ENCODE measurements around the gene ACTG2.

Gene ACTG2

GRCh38 chr2:73851274-73851673, 41.5 kb upstream of the ACTG2 start:
- Histone ChIP-seq H3K4me3 (ENCODE audit: low read length) (no peak overlapping the region), H2AFZ (ENCODE audit: low read length) (no peak overlapping the region), H3K36me3 (replicated peaks; ENCODE audit: insufficient read depth, low read length) (0 out of 2 replicates have a peak, but pooled peaks cover 3% of the 10 kb centered on the region), H3K9ac (ENCODE audit: low read length) (no peak overlapping the region), H3K9me2 (replicated peaks; ENCODE audit: insufficient read depth, low read length) (no peaks in the 10 kb centered on the region), H3F3A (ENCODE audit: insufficient read depth, low read length) (no peaks in the 10 kb centered on the region), H4K20me1 (ENCODE audit: insufficient read depth, low read length) (no peaks in the 10 kb centered on the region), H3K4me1 (ENCODE audit: low read length) (peaks cover 6% of the 10 kb centered on the region; the same call in 1 of the 2 replicates), H3K27me3 (replicated peaks; ENCODE audit: insufficient read depth, low read length) (no peaks in the 10 kb centered on the region), H3K27ac (ENCODE audit: low read length) (no peak overlapping the region), H3K9me3 (replicated peaks; ENCODE audit: insufficient read depth, low read length) (no peaks in the 10 kb centered on the region), H3K4me2 (ENCODE audit: low read depth, low read length) (no peak overlapping the region), H3K79me2 (ENCODE audit: low read length) (no peaks in the 10 kb centered on the region)
- no peak for DNase-seq
- no peak for TF ChIP-seq EZH2phosphoT487 (IDR thresholded peaks at IDR 0.05; ENCODE audit: low read length)
- peak; percentile 28 for TF ChIP-seq CTCF (IDR thresholded peaks at IDR 0.05; ENCODE audit: low read length)

- Histone ChIP-seq H3K9ac (ENCODE audit: low read length) (no peak overlapping the region), H3K4me3 (ENCODE audit: low read length) (no peak overlapping the region), H3K9me3 (replicated peaks; ENCODE audit: insufficient read depth, low read length) (no peaks in the 10 kb centered on the region), H3K79me2 (ENCODE audit: low read length) (no peaks in the 10 kb centered on the region), H2AFZ (ENCODE audit: low read length) (no peak overlapping the region), H3K4me1 (ENCODE audit: low read length) (peaks cover 6% of the 10 kb centered on the region; the same call in 1 of the 2 replicates), H3F3A (ENCODE audit: insufficient read depth, low read length) (no peaks in the 10 kb centered on the region), H3K27ac (ENCODE audit: low read length) (no peak overlapping the region), H3K27me3 (replicated peaks; ENCODE audit: insufficient read depth, low read length) (no peaks in the 10 kb centered on the region), H3K36me3 (replicated peaks; ENCODE audit: insufficient read depth, low read length) (0 out of 2 replicates have a peak, but pooled peaks cover 3% of the 10 kb centered on the region), H3K9me2 (replicated peaks; ENCODE audit: insufficient read depth, low read length) (no peaks in the 10 kb centered on the region), H3K4me2 (ENCODE audit: low read depth, low read length) (no peak overlapping the region), H4K20me1 (ENCODE audit: insufficient read depth, low read length) (no peaks in the 10 kb centered on the region)
- TF ChIP-seq EZH2 (optimal IDR thresholded peaks at IDR 0.05; ENCODE audit: low read depth, low read length) = no peak
- no peak for TF ChIP-seq EZH2phosphoT487 (IDR thresholded peaks at IDR 0.05; ENCODE audit: low read length)
- TF ChIP-seq CTCF (IDR thresholded peaks at IDR 0.05; ENCODE audit: low read length) = no peak
- no peak for DNase-seq
These were observed 40.8 kb upstream of the ACTG2 start for GRCh38 chr2:73852020-73852419.

GRCh38 chr2:73855526-73855925, 37.3 kb upstream of the ACTG2 start:
- Histone ChIP-seq H2AFZ (ENCODE audit: low read length) (no peak overlapping the region), H3K79me2 (ENCODE audit: low read length) (no peaks in the 10 kb centered on the region), H3K36me3 (replicated peaks; ENCODE audit: insufficient read depth, low read length) (peaks cover 3% of the 10 kb centered on the region; the same call in 1 of the 2 replicates), H4K20me1 (ENCODE audit: insufficient read depth, low read length) (no peaks in the 10 kb centered on the region), H3K4me3 (ENCODE audit: low read length) (no peak overlapping the region), H3K4me2 (ENCODE audit: low read depth, low read length) (no peak overlapping the region), H3K9me2 (replicated peaks; ENCODE audit: insufficient read depth, low read length) (no peaks in the 10 kb centered on the region), H3K4me1 (ENCODE audit: low read length) (peaks cover 6% of the 10 kb centered on the region; the same call in 1 of the 2 replicates), H3K9ac (ENCODE audit: low read length) (no peak overlapping the region), H3F3A (ENCODE audit: insufficient read depth, low read length) (no peaks in the 10 kb centered on the region), H3K9me3 (replicated peaks; ENCODE audit: insufficient read depth, low read length) (no peaks in the 10 kb centered on the region), H3K27ac (ENCODE audit: low read length) (no peak overlapping the region), H3K27me3 (replicated peaks; ENCODE audit: insufficient read depth, low read length) (no peaks in the 10 kb centered on the region)
- TF ChIP-seq EZH2 (optimal IDR thresholded peaks at IDR 0.05; ENCODE audit: low read depth, low read length) (no peak), EZH2phosphoT487 (IDR thresholded peaks at IDR 0.05; ENCODE audit: low read length) (no peak), CTCF (IDR thresholded peaks at IDR 0.05; ENCODE audit: low read length) (no peak)
- DNase-seq = no peak

All from MM.1S (cell line).